ENCODE data around the gene RPL28. TPM values are rescaled to one million over a fixed set of nuclear protein-coding genes. Genes with fewer than 3 reads are reported as not detected.
A peak's percentile ranks its signal among the peaks of the same experiment; 100 is the strongest.

The RPL28 gene
- total and polyA plus RNA-seq, 10 of the 15 experiments (the other 5 are each of a cell fraction or from before 2014, with no cell fraction given) = 260 to 3,542 (median 891) TPM

- TF ChIP-seq POLR2A (IDR thresholded peaks at IDR 0.05; ENCODE audit: low read depth, low read length) (0 out of 2 replicates have a peak, but pooled peaks have one; percentile 13), RCOR1 (conservative IDR thresholded peaks at IDR 0.05; ENCODE audit: low read depth, low read length) (no peak), CBX5 (IDR thresholded peaks at IDR 0.05; ENCODE audit: low read depth) (no peak), PKNOX1 (IDR thresholded peaks at IDR 0.05) (peak; percentile 100), STAT1 (conservative IDR thresholded peaks at IDR 0.05) (no peak), CREB1 (IDR thresholded peaks at IDR 0.05; ENCODE audit: low read depth) (peak; percentile 98), ATF3 (IDR thresholded peaks at IDR 0.05; ENCODE audit: borderline replicate concordance, extremely low read depth, low read depth, low read length) (no peak), BRCA1 (IDR thresholded peaks at IDR 0.05; ENCODE audit: low read depth, low read length) (peak; percentile 34; the same call in 1 of the 2 replicates), ELK1 (IDR thresholded peaks at IDR 0.05; ENCODE audit: low read depth, low read length) (no peak), ETV6 (conservative IDR thresholded peaks at IDR 0.05 in 1 of 2, IDR thresholded peaks at IDR 0.05 in 1 of 2; ENCODE audit: borderline replicate concordance in 1 of 2, low read depth in 1 of 2) (no peak), SP1 (IDR thresholded peaks at IDR 0.05; ENCODE audit: low read depth, low read length) (peak; percentile 98), GATAD2B (conservative IDR thresholded peaks at IDR 0.05; ENCODE audit: low read depth) (0 out of 2 replicates have a peak, but pooled peaks have one; percentile 36), RB1 (IDR thresholded peaks at IDR 0.05; ENCODE audit: borderline replicate concordance) (peak; percentile 56; the same call in 1 of the 2 replicates), ESRRA (IDR thresholded peaks at IDR 0.05; ENCODE audit: low read length) (0 out of 2 replicates have a peak, but pooled peaks have one; percentile 41), BCL11A (IDR thresholded peaks at IDR 0.05; ENCODE audit: low read depth, low read length) (no peak), SUPT20H (IDR thresholded peaks at IDR 0.05; ENCODE audit: borderline replicate concordance, control insufficient read depth, low read depth, low read length) (no peak), PML (IDR thresholded peaks at IDR 0.05; ENCODE audit: low read length) (no peak), RAD21 (IDR thresholded peaks at IDR 0.05; ENCODE audit: insufficient read depth, low read depth, low read length) (no peak), YBX1 (IDR thresholded peaks at IDR 0.05) (no peak), HDAC2 (IDR thresholded peaks at IDR 0.05) (no peak)
- TF ChIP-seq, protein P1, sequence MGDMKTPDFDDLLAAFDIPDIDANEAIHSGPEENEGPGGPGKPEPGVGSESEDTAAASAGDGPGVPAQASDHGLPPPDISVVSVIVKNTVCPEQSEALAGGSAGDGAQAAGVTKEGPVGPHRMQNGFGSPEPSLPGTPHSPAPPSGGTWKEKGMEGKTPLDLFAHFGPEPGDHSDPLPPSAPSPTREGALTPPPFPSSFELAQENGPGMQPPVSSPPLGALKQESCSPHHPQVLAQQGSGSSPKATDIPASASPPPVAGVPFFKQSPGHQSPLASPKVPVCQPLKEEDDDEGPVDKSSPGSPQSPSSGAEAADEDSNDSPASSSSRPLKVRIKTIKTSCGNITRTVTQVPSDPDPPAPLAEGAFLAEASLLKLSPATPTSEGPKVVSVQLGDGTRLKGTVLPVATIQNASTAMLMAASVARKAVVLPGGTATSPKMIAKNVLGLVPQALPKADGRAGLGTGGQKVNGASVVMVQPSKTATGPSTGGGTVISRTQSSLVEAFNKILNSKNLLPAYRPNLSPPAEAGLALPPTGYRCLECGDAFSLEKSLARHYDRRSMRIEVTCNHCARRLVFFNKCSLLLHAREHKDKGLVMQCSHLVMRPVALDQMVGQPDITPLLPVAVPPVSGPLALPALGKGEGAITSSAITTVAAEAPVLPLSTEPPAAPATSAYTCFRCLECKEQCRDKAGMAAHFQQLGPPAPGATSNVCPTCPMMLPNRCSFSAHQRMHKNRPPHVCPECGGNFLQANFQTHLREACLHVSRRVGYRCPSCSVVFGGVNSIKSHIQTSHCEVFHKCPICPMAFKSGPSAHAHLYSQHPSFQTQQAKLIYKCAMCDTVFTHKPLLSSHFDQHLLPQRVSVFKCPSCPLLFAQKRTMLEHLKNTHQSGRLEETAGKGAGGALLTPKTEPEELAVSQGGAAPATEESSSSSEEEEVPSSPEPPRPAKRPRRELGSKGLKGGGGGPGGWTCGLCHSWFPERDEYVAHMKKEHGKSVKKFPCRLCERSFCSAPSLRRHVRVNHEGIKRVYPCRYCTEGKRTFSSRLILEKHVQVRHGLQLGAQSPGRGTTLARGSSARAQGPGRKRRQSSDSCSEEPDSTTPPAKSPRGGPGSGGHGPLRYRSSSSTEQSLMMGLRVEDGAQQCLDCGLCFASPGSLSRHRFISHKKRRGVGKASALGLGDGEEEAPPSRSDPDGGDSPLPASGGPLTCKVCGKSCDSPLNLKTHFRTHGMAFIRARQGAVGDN (IDR thresholded peaks at IDR 0.05) = no peak
- TF ChIP-seq, protein P2, sequence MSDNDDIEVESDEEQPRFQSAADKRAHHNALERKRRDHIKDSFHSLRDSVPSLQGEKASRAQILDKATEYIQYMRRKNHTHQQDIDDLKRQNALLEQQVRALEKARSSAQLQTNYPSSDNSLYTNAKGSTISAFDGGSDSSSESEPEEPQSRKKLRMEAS (IDR thresholded peaks at IDR 0.05; ENCODE audit: low read depth, low read length) = no peak
- TF ChIP-seq, protein P3, sequence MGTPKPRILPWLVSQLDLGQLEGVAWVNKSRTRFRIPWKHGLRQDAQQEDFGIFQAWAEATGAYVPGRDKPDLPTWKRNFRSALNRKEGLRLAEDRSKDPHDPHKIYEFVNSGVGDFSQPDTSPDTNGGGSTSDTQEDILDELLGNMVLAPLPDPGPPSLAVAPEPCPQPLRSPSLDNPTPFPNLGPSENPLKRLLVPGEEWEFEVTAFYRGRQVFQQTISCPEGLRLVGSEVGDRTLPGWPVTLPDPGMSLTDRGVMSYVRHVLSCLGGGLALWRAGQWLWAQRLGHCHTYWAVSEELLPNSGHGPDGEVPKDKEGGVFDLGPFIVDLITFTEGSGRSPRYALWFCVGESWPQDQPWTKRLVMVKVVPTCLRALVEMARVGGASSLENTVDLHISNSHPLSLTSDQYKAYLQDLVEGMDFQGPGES (IDR thresholded peaks at IDR 0.05) = peak; percentile 97
Measured at GRCh38 chr19:55339105-55339888, 46.4 kb upstream of the RPL28 start, which contains the start of gene KMT5C (continued).
